Fibroblast of upper back skin (primary cell): ENCODE results near the gene EHMT1.
A peak's percentile ranks its signal among the peaks of the same experiment; 100 is the strongest.

ENCODE experiments used
- DNase-seq: peaks from one replicate; pipeline ENCODE4 v3.0.0-alpha.2; 2013

The EHMT1 gene

GRCh38 chr9:137676998-137677397 lies 58.2 kb downstream of the EHMT1 start:
- no peak for DNase-seq

GRCh38 chr9:137678202-137678601 lies 59.4 kb downstream of the EHMT1 start:
- no peak for DNase-seq

- DNase-seq, result no peak
Observed at GRCh38 chr9:137679249-137679648, 60.4 kb downstream of the EHMT1 start.

GRCh38 chr9:137679695-137680305 lies 61.0 kb downstream of the EHMT1 start:
- DNase-seq, result no peak

GRCh38 chr9:137680444-137681358 lies 61.9 kb downstream of the EHMT1 start:
- DNase-seq, result no peak

GRCh38 chr9:137682428-137683105 lies 63.8 kb downstream of the EHMT1 start:
- DNase-seq, result no peak

- DNase-seq, result no peak
Observed at GRCh38 chr9:137683262-137683864, 64.6 kb downstream of the EHMT1 start.

- DNase-seq, result no peak
Observed at GRCh38 chr9:137685035-137685740, 66.4 kb downstream of the EHMT1 start.

GRCh38 chr9:137685741-137686420 lies 67.1 kb downstream of the EHMT1 start:
- DNase-seq, result peak; percentile 60

GRCh38 chr9:137688261-137688660 lies 69.5 kb downstream of the EHMT1 start:
- no peak for DNase-seq

GRCh38 chr9:137688725-137689124 lies 69.9 kb downstream of the EHMT1 start:
- no peak for DNase-seq

- peak; percentile 54 for DNase-seq
Observed at GRCh38 chr9:137689745-137690529, 71.1 kb downstream of the EHMT1 start.

GRCh38 chr9:137690930-137691645 lies 72.3 kb downstream of the EHMT1 start:
- DNase-seq, result no peak

- DNase-seq, result no peak
Observed at GRCh38 chr9:137691646-137692351, 73.0 kb downstream of the EHMT1 start.

GRCh38 chr9:137694236-137694959 lies 75.6 kb downstream of the EHMT1 start:
- no peak for DNase-seq

GRCh38 chr9:137694962-137695875 lies 76.4 kb downstream of the EHMT1 start:
- DNase-seq, result no peak

GRCh38 chr9:137696136-137696925 lies 77.5 kb downstream of the EHMT1 start:
- DNase-seq, result no peak
